Lung (tissue), 12 donors: ENCODE data around the gene CMTM3. TPM values are rescaled to one million over a fixed set of nuclear protein-coding genes. Genes with fewer than 3 reads are reported as not detected.
A peak's percentile ranks its signal among the peaks of the same experiment; 100 is the strongest.

Experiments used
- ATAC-seq: fragments of 200-7000 bp; cut with Tn5 transposase; one replicate; pipeline ENCODE4 v1.9.1; 2020; ENCODE audit warnings: moderate number of reproducible peaks; ENCODE audit not compliant: insufficient read depth, low FRiP score
- DNase-seq, 3 donors: peaks; one replicate each; pipeline ENCODE4 v3.0.0-alpha.2; 2013 to 2017
- H3K27ac ChIP-seq, 2 donors: one replicate each; pipeline ENCODE4 v1.5.1; 2013; ENCODE audit warnings: mild to moderate bottlenecking in 2 of 2, moderate library complexity in 2 of 2, control low read depth in 1 of 2, inconsistent platforms in 1 of 2, low read depth in 1 of 2, low read length in 1 of 2
- H3K27me3 ChIP-seq, 3 donors: one replicate each; pipeline ENCODE4 v1.5.1; 2013; ENCODE audit warnings: low read length in 2 of 3; ENCODE audit not compliant: control insufficient read depth in 3 of 3, insufficient read depth in 3 of 3
- H3K36me3 ChIP-seq, 4 donors: one replicate each; pipeline ENCODE4 v1.5.1; 2013; ENCODE audit warnings: low read length in 4 of 4, mild to moderate bottlenecking in 1 of 4, moderate library complexity in 1 of 4; ENCODE audit not compliant: control insufficient read depth in 4 of 4, insufficient read depth in 4 of 4
- H3K4me1 ChIP-seq, 5 donors: one replicate each; pipeline ENCODE4 v1.5.1; 2013; ENCODE audit warnings: low read length in 5 of 5, mild to moderate bottlenecking in 2 of 5, moderate library complexity in 1 of 5; ENCODE audit not compliant: control insufficient read depth in 5 of 5, insufficient read depth in 5 of 5
- H3K4me3 ChIP-seq: one replicate; pipeline ENCODE4 v1.5.1; 2013; ENCODE audit warnings: mild to moderate bottlenecking, control low read depth, moderate library complexity
- H3K9ac ChIP-seq, 2 donors: one replicate each; pipeline ENCODE4 v1.5.1; 2013; ENCODE audit warnings: low read length in 2 of 2, control low read depth in 1 of 2; ENCODE audit not compliant: insufficient read depth in 1 of 2
- H3K9me3 ChIP-seq, 4 donors: one replicate each; pipeline ENCODE4 v1.5.1; 2013; ENCODE audit warnings: low read length in 3 of 4, mild to moderate bottlenecking in 1 of 4, moderate library complexity in 1 of 4; ENCODE audit not compliant: control insufficient read depth in 4 of 4, insufficient read depth in 3 of 4
- WGBS, 2 donors: extraction: QIAGEN DNeasy Blood & Tissue Kit; methylation state at CpG; one replicate each; pipeline ENCODE4 v1.1.7; 2013; 5-methylcytosine and 5-hydroxymethylcytosine counted together
- polyA plus RNA-seq, 2 donors: library from polyadenylated mRNA; stranded (reverse); fragments of 200-250 nt; gene quantifications; one replicate each; pipeline ENCODE4 v1.2.1, GENCODE V29; 2013
- total RNA-seq, 2 donors: library from RNA; depleted of rRNA in 1 of 2; stranded (reverse); fragments of >200 nt in 1 of 2; gene quantifications; one replicate each; pipeline ENCODE4 v1.2.1, GENCODE V29; 2014 to 2021
- TF ChIP-seq, protein P1 (sequence below): IDR thresholded peaks from 2 replicates; pipeline ENCODE4 v1.5.1; 2012; ENCODE audit warnings: mild to moderate bottlenecking; ENCODE audit errors: control extremely low read depth, extremely low read depth
- donor health status: control.
- donor health status: control.
- donor health status: Bipolar disorder and iron deficiency.
- donor health status: healthy.
- donor health status: DM: yes; HTN: yes; CAD: no.

The CMTM3 gene
- total and polyA plus RNA-seq, 4 donors: 19.8 to 46.4 (median 31.4) TPM

GRCh38 chr16:66578651-66579531 lies 25.6 kb upstream of the CMTM3 start, which contains the start of gene CMTM2:
CMTM2 (plus strand) TSS chr16:66579463; CDS start chr16:66579608, 145 bp downstream.
- peaks cover 0 to 3% (median 0%) of the 10 kb centered on the region in 4 donors for H3K9me3 ChIP-seq
- TF ChIP-seq, protein P1, sequence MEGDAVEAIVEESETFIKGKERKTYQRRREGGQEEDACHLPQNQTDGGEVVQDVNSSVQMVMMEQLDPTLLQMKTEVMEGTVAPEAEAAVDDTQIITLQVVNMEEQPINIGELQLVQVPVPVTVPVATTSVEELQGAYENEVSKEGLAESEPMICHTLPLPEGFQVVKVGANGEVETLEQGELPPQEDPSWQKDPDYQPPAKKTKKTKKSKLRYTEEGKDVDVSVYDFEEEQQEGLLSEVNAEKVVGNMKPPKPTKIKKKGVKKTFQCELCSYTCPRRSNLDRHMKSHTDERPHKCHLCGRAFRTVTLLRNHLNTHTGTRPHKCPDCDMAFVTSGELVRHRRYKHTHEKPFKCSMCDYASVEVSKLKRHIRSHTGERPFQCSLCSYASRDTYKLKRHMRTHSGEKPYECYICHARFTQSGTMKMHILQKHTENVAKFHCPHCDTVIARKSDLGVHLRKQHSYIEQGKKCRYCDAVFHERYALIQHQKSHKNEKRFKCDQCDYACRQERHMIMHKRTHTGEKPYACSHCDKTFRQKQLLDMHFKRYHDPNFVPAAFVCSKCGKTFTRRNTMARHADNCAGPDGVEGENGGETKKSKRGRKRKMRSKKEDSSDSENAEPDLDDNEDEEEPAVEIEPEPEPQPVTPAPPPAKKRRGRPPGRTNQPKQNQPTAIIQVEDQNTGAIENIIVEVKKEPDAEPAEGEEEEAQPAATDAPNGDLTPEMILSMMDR: no peak
- H3K27ac ChIP-seq: no peak within 1 kb of the TSS
- 13 to 20% methylated on average over 77 of the region's 77 CpGs for WGBS, 2 donors
- ATAC-seq (no peak), DNase-seq (peak; percentile 44 to 58 (median 55))
- peaks cover 0 to 19% (median 15%) of the 10 kb centered on the region in 3 donors for H3K27me3 ChIP-seq
- no peak within 1 kb of the TSS for H3K9ac ChIP-seq
- peak within 1 kb of the TSS; percentile 20 for H3K4me3 ChIP-seq
- H3K4me1 ChIP-seq: peaks cover 0 to 17% (median 10%) of the 10 kb centered on the region in 5 donors
- H3K36me3 ChIP-seq: peaks cover 0 to 1% (median 0%) of the 10 kb centered on the region in 4 donors

GRCh38 chr16:66580605-66581209 lies 23.8 kb upstream of the CMTM3 start:
- peaks cover 0 to 3% (median 0%) of the 10 kb centered on the region in 4 donors for H3K9me3 ChIP-seq
- WGBS, 2 donors: 88 to 93% methylated on average over 4 of the region's 4 CpGs
- peaks cover 0 to 19% (median 15%) of the 10 kb centered on the region in 3 donors for H3K27me3 ChIP-seq
- peaks cover 0 to 1% (median 0%) of the 10 kb centered on the region in 4 donors for H3K36me3 ChIP-seq
- H3K9ac ChIP-seq: no peak overlapping the region
- H3K4me1 ChIP-seq: peaks cover 0 to 21% (median 11%) of the 10 kb centered on the region in 5 donors
- TF ChIP-seq, protein P1: no peak
- no peak for DNase-seq
- H3K4me3 ChIP-seq: no peak overlapping the region
- ATAC-seq: no peak
- no peak overlapping the region for H3K27ac ChIP-seq

DNA sequence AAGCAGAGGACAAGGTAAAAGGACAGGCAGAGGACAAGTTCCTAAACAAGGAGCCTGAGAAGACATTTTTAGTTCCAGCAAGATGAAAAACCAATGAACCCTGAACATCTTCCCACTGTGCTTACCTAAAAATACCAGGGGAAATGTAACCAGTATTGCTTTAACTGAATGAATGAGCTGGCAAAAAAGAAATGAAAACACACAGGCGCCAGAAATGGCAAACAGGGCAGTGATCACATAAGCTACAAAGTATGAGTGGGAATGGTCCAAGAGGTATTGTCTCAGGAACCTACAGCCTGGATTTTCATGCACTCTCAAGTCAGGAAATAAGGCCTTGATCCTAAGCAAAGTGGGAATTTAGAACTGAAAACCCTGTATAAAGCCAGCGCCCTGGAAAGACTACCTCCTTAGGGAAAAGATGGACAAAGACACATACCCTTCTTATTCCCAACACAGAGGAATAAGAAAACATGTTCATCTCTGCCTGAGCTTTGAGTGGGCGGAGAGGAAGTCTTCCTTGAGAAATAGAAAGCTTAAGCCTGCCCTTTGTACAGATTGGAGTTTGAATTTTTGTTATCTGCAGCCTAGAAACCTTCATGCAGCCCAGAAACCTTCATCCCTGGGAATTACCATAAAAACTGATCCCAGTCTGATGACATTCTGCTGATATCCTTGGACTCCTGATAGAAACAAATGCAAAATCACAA lies 23.1 kb upstream of the CMTM3 start:
- WGBS, 2 donors: 90 to 94% methylated on average over 3 of the region's 3 CpGs
- no peak for ATAC-seq
- no peak overlapping the region for H3K27ac ChIP-seq

More for the DNA sequence above, 23.1 kb upstream of the CMTM3 start:
- Histone ChIP-seq H3K27me3 (peaks cover 0 to 19% (median 15%) of the 10 kb centered on the region in 3 donors), H3K4me1 (peaks cover 0 to 21% (median 12%) of the 10 kb centered on the region in 5 donors), H3K4me3 (no peak overlapping the region), H3K36me3 (peaks cover 0 to 1% (median 0%) of the 10 kb centered on the region in 4 donors), H3K9me3 (peaks cover 0 to 3% (median 0%) of the 10 kb centered on the region in 4 donors), H3K9ac (no peak overlapping the region)
- DNase-seq: no peak
- TF ChIP-seq, protein P1: no peak
